Brain microvascular endothelial cell (primary cell): ENCODE measurements around the gene HPGDS.

Experiments
- DNase-seq: peaks from one replicate; pipeline ENCODE4 v3.0.0-alpha.2; 2020
- H3K27ac ChIP-seq: fragments of 250-450 bp; sonication (Bioruptor Pico); 2 replicates; pipeline ENCODE4 v1.5.1; 2020; ENCODE audit warnings: mild to moderate bottlenecking, moderate library complexity
- H3K27me3 ChIP-seq: fragments of 250-450 bp; sonication (Bioruptor Pico); replicated peaks from 2 replicates; pipeline ENCODE4 v1.5.1; 2020; ENCODE audit warnings: mild to moderate bottlenecking
- H3K36me3 ChIP-seq: fragments of 250-450 bp; sonication (Bioruptor Pico); replicated peaks from 2 replicates; pipeline ENCODE4 v1.5.1; 2020; ENCODE audit warnings: mild to moderate bottlenecking
- H3K4me3 ChIP-seq: 2 replicates; pipeline ENCODE4 v1.5.1; 2011; ENCODE audit warnings: low read depth, mild to moderate bottlenecking, control low read depth, low read length, moderate library complexity
- CTCF ChIP-seq: IDR thresholded peaks from 2 replicates; pipeline ENCODE4 v1.5.1; 2011; ENCODE audit warnings: low read depth, mild to moderate bottlenecking, moderate library complexity, low read length, control low read depth, inconsistent platforms; ENCODE audit errors: missing control alignments
- in situ Hi-C: cut with HindIII; loops from 2 replicates; pipeline ENCODE4 v1.10.0; 2017; ENCODE audit warnings: low sequenced_read_pairs, low pct_ligation_motif_present

Gene HPGDS

GRCh38 chr4:94359838-94360237, 17.2 kb upstream of the HPGDS start:
- DNase-seq = no peak
- in situ Hi-C loops = no loop called here
- H3K4me3 ChIP-seq = no peak overlapping the region
- no peak overlapping the region for H3K27ac ChIP-seq
- no peak for TF ChIP-seq CTCF
- H3K27me3 ChIP-seq = no peaks in the 10 kb centered on the region
- H3K36me3 ChIP-seq = no peaks in the 10 kb centered on the region

GRCh38 chr4:94359221-94359620, 16.6 kb upstream of the HPGDS start:
- no peak for TF ChIP-seq CTCF
- H3K4me3 ChIP-seq = no peak overlapping the region
- DNase-seq = no peak
- in situ Hi-C loops = no loop called here
- H3K27ac ChIP-seq = no peak overlapping the region
- no peaks in the 10 kb centered on the region for H3K27me3 ChIP-seq
- H3K36me3 ChIP-seq = no peaks in the 10 kb centered on the region

GRCh38 chr4:94358101-94358500, 15.5 kb upstream of the HPGDS start:
- H3K4me3 ChIP-seq = no peak overlapping the region
- H3K27ac ChIP-seq = no peak overlapping the region
- no peak for DNase-seq
- TF ChIP-seq CTCF = no peak
- in situ Hi-C loops = no loop called here
- no peaks in the 10 kb centered on the region for H3K27me3 ChIP-seq
- no peaks in the 10 kb centered on the region for H3K36me3 ChIP-seq

GRCh38 chr4:94357624-94358023, 15.0 kb upstream of the HPGDS start:
- in situ Hi-C loops = no loop called here
- Histone ChIP-seq H3K27me3 (no peaks in the 10 kb centered on the region), H3K27ac (no peak overlapping the region), H3K4me3 (no peak overlapping the region), H3K36me3 (no peaks in the 10 kb centered on the region)
- TF ChIP-seq CTCF = no peak
- peak; percentile 87 for DNase-seq

- no peak for DNase-seq
- no peaks in the 10 kb centered on the region for H3K36me3 ChIP-seq
- no peak for TF ChIP-seq CTCF
- no peaks in the 10 kb centered on the region for H3K27me3 ChIP-seq
- no peak overlapping the region for H3K4me3 ChIP-seq
- no peak overlapping the region for H3K27ac ChIP-seq
- in situ Hi-C loops = no loop called here
Measured at GRCh38 chr4:94356444-94356843, 13.8 kb upstream of the HPGDS start.

GRCh38 chr4:94354474-94354896, 11.8 kb upstream of the HPGDS start:
- H3K27me3 ChIP-seq = no peaks in the 10 kb centered on the region
- H3K36me3 ChIP-seq = no peaks in the 10 kb centered on the region
- no peak for DNase-seq
- no peak for TF ChIP-seq CTCF
- H3K4me3 ChIP-seq = no peak overlapping the region
- in situ Hi-C loops = no loop called here
- no peak overlapping the region for H3K27ac ChIP-seq
